GM12891 (cell line): ENCODE results near the gene NUP188.

Experiments used
- PAX5 ChIP-seq: IDR thresholded peaks from 2 replicates; pipeline ENCODE4 v1.6.1; 2011; ENCODE audit warnings: low read length, moderate library complexity, mild to moderate bottlenecking; ENCODE audit not compliant: insufficient read depth, severe bottlenecking
- POLR2A ChIP-seq: IDR thresholded peaks from 2 replicates; pipeline ENCODE4 v1.6.1; 2011; ENCODE audit warnings: low read depth, low read length, control low read depth
- POLR2AphosphoS5 ChIP-seq: IDR thresholded peaks from 2 replicates; pipeline ENCODE4 v1.6.1; 2011; ENCODE audit warnings: low read depth, low read length, control low read depth
- POU2F2 ChIP-seq: IDR thresholded peaks from 2 replicates; pipeline ENCODE4 v1.6.1; 2011; ENCODE audit warnings: low read depth, mild to moderate bottlenecking, control low read depth, low read length, moderate library complexity
- SPI1 ChIP-seq: IDR thresholded peaks from 2 replicates; pipeline ENCODE4 v1.6.1; 2011; ENCODE audit warnings: low read depth, low read length, control low read depth
- TAF1 ChIP-seq: IDR thresholded peaks from 2 replicates; pipeline ENCODE4 v1.6.1; 2011; ENCODE audit warnings: low read depth, low read length, control low read depth

GRCh38 chr9:128986671-128987070 lies 39.2 kb downstream of the NUP188 start:
- TF ChIP-seq POLR2AphosphoS5 (no peak), POLR2A (no peak), PAX5 (no peak), TAF1 (no peak), SPI1 (no peak), POU2F2 (no peak)
